SH-SY5Y (cell line): ENCODE data around the gene ACADM.

ENCODE experiments used
- GATA2 ChIP-seq: IDR thresholded peaks from 2 replicates; pipeline ENCODE4 v1.6.1; 2011; ENCODE audit warnings: mild to moderate bottlenecking, low read depth, low read length
- GATA3 ChIP-seq: IDR thresholded peaks from 2 replicates; pipeline ENCODE4 v1.6.1; 2011; ENCODE audit warnings: low read depth, mild to moderate bottlenecking, low read length, moderate library complexity

- TF ChIP-seq GATA2 (no peak), GATA3 (no peak)
These were observed 9.2 kb downstream of the ACADM start for GRCh38 chr1:75733661-75734060.
